Chondrocyte (in vitro differentiated cells): Measurements from ENCODE around the gene FAXC. TPM values are rescaled to one million over a fixed set of nuclear protein-coding genes. Genes with fewer than 3 reads are reported as not detected.

Experiments
- DNase-seq: peaks from one replicate; pipeline ENCODE4 v3.0.0; 2021; ENCODE audit warnings: mixed read lengths, low spot score
- H3K27ac Mint-ChIP-seq: one replicate; pipeline ENCODE4 v1.8.0; 2021; ENCODE audit warnings: mild to moderate bottlenecking, moderate library complexity, mixed read lengths; ENCODE audit not compliant: unreplicated experiment
- H3K27me3 Mint-ChIP-seq: 2 replicates; pipeline ENCODE4 v1.8.0; 2021; ENCODE audit warnings: low read depth, mixed read lengths
- H3K36me3 Mint-ChIP-seq: 2 replicates; pipeline ENCODE4 v1.8.0; 2021; ENCODE audit warnings: low read depth, mixed read lengths
- H3K4me1 Mint-ChIP-seq: 2 replicates; pipeline ENCODE4 v1.8.0; 2021; ENCODE audit warnings: low read depth, mild to moderate bottlenecking, mixed read lengths
- H3K4me3 Mint-ChIP-seq: one replicate; pipeline ENCODE4 v1.8.0; 2021; ENCODE audit warnings: mild to moderate bottlenecking, moderate library complexity, mixed read lengths; ENCODE audit not compliant: unreplicated experiment
- H3K9me3 Mint-ChIP-seq: 2 replicates; pipeline ENCODE4 v1.8.0; 2021; ENCODE audit warnings: low read depth, mixed read lengths
- total RNA-seq: library from RNA; stranded (reverse); gene quantifications from 3 replicates; pipeline ENCODE4 v1.2.1, GENCODE V29; 2021
- TF ChIP-seq, protein P1 (sequence below): fragments of 200-600 bp; sonication (generic); IDR thresholded peaks from 2 replicates; pipeline ENCODE4 v1.5.0; 2021; ENCODE audit warnings: antibody characterized with exemption, mild to moderate bottlenecking, moderate library complexity

Gene FAXC
- total RNA-seq, 1 donor from 2014 or later = 8.0 TPM

GRCh38 chr6:99362678-99363268 lies 13.3 kb upstream of the FAXC start:
- H3K4me3 Mint-ChIP-seq = no peak overlapping the region
- TF ChIP-seq, protein P1, sequence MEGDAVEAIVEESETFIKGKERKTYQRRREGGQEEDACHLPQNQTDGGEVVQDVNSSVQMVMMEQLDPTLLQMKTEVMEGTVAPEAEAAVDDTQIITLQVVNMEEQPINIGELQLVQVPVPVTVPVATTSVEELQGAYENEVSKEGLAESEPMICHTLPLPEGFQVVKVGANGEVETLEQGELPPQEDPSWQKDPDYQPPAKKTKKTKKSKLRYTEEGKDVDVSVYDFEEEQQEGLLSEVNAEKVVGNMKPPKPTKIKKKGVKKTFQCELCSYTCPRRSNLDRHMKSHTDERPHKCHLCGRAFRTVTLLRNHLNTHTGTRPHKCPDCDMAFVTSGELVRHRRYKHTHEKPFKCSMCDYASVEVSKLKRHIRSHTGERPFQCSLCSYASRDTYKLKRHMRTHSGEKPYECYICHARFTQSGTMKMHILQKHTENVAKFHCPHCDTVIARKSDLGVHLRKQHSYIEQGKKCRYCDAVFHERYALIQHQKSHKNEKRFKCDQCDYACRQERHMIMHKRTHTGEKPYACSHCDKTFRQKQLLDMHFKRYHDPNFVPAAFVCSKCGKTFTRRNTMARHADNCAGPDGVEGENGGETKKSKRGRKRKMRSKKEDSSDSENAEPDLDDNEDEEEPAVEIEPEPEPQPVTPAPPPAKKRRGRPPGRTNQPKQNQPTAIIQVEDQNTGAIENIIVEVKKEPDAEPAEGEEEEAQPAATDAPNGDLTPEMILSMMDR = no peak
- no peaks in the 10 kb centered on the region for H3K36me3 Mint-ChIP-seq
- DNase-seq = no peak
- no peak overlapping the region for H3K27ac Mint-ChIP-seq
- no peaks in the 10 kb centered on the region for H3K9me3 Mint-ChIP-seq
- H3K4me1 Mint-ChIP-seq = no peaks in the 10 kb centered on the region
- peaks cover 20% of the 10 kb centered on the region for H3K27me3 Mint-ChIP-seq

DNA sequence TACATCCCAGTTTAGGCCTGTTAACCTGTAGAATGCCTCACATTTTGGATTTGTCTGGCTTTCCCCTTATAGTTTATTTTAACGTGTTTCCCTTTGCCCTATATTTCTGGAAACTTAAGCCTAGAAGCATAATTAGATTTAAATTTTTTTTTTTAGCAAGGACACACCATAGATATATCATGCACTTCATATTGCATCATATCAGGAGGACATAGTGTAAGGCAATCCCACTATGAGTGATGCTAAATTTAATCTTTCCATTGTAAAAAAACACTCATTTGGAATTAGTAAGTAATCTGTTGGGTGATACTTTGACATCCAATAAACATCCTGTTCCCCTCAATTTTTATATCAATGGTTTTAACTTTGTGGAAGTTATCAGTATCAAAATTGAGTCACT lies 10.3 kb upstream of the FAXC start:
- peaks cover 3% of the 10 kb centered on the region for H3K9me3 Mint-ChIP-seq
- peaks cover 43% of the 10 kb centered on the region for H3K27me3 Mint-ChIP-seq

GRCh38 chr6:99356641-99357040 lies 7.2 kb upstream of the FAXC start:
- Mint-ChIP-seq H3K4me1 (no peaks in the 10 kb centered on the region), H3K9me3 (peaks cover 3% of the 10 kb centered on the region), H3K4me3 (no peak overlapping the region), H3K27ac (no peak overlapping the region), H3K36me3 (peaks cover 1% of the 10 kb centered on the region), H3K27me3 (peaks cover 51% of the 10 kb centered on the region)
- DNase-seq = no peak
- TF ChIP-seq, protein P1 = no peak

More for the DNA sequence above, 10.3 kb upstream of the FAXC start:
- TF ChIP-seq, protein P1 = no peak
- Mint-ChIP-seq H3K4me1 (no peaks in the 10 kb centered on the region), H3K36me3 (peaks cover 1% of the 10 kb centered on the region), H3K4me3 (no peak overlapping the region), H3K27ac (no peak overlapping the region)
- DNase-seq = no peak

DNA sequence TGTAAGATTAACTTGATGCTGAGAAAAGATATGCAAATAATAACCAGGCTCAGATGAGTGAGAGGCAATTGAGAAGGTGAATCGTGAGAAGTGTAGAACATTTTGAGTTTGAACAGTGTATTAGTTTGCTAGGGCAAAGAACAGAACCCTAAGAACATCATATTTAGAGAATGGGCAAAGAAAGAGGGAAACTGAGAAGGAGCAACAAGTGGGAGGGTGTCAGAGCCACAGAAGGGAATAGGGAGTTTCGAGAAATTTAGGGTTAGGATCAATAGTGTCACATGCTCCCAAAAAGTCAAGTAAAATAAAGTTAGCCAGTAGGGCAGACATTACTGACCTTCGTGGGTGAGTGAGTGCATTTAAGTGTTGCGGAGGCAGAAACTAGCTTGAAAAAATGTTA lies 5.5 kb upstream of the FAXC start:
- no peak for DNase-seq
- TF ChIP-seq, protein P1 = no peak
- Mint-ChIP-seq H3K27me3 (peaks cover 39% of the 10 kb centered on the region), H3K4me3 (no peak overlapping the region), H3K27ac (no peak overlapping the region), H3K9me3 (peaks cover 3% of the 10 kb centered on the region), H3K4me1 (no peaks in the 10 kb centered on the region), H3K36me3 (peaks cover 1% of the 10 kb centered on the region)

GRCh38 chr6:99353126-99353525 lies 3.7 kb upstream of the FAXC start:
- Mint-ChIP-seq H3K36me3 (peaks cover 1% of the 10 kb centered on the region), H3K27ac (no peak overlapping the region), H3K4me1 (peaks cover 6% of the 10 kb centered on the region), H3K27me3 (peaks cover 35% of the 10 kb centered on the region), H3K4me3 (no peak overlapping the region), H3K9me3 (peaks cover 3% of the 10 kb centered on the region)
- DNase-seq = no peak
- TF ChIP-seq, protein P1 = no peak
